IMR-90 (cell line): ENCODE data around the gene IL18RAP.

ENCODE experiments used
- CTCF ChIP-seq: conservative IDR thresholded peaks from 2 replicates; pipeline ENCODE4 v1.5.1; 2012; ENCODE audit warnings: mild to moderate bottlenecking, low read depth, low read length, improper control_type of control experiment
- RAD21 ChIP-seq: IDR thresholded peaks from 2 replicates; pipeline ENCODE4 v1.6.1; 2012; ENCODE audit warnings: low read length, improper control_type of control experiment

- TF ChIP-seq RAD21 = no peak
- no peak for TF ChIP-seq CTCF
Observed at GRCh38 chr2:102386004-102386403, 37.0 kb upstream of the IL18RAP start.
